GM19468 (cell line): ENCODE data around the gene CREB5.

ENCODE experiments used
- ATAC-seq: cut with Tn5 transposase; IDR thresholded peaks from one replicate; pipeline ENCODE4 v1.9.1; 2021; ENCODE audit warnings: mild to moderate bottlenecking, moderate library complexity, moderate number of reproducible peaks; ENCODE audit not compliant: unreplicated experiment; ENCODE audit errors: extremely low read depth

CREB5 gene

DNA sequence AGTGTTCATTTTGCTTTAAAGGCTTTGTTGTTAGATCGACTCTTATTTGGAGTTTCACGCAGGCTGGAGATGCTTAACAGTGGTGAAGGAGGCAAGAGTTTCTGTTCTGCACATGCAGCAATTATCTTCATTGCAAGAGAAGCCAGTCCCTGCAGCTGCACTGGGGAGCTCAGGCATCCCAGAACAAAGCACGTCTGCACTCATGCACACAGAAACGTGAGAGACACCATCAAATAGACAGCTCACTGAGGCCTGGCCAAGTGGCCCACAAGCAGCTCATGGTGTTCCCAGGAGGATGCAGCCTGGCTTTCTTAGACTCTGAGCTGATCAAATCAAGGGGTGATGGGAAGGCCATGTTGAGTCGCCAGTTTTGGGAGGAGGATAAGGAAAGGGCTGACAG, 246.1 kb downstream of the CREB5 start:
- ATAC-seq: no peak

DNA sequence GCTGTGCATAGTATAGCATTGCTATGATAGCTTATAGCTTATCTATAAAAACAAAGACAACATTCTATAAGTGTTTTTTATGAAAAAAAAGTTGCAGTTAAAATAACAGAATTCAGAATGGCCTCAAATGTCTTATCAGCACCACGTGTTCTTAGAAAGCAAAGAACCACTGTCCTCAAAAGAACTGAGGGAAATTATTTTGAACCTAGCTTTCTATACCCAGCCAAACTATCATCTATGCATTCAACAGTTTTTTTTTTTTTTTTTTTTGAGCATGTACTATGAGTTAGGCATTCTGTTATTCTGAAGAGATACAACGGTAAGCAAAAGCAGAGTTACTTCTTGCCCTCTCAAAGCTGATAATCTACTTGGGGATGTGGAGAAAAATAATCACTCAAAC, 247.8 kb downstream of the CREB5 start:
- no peak for ATAC-seq

DNA sequence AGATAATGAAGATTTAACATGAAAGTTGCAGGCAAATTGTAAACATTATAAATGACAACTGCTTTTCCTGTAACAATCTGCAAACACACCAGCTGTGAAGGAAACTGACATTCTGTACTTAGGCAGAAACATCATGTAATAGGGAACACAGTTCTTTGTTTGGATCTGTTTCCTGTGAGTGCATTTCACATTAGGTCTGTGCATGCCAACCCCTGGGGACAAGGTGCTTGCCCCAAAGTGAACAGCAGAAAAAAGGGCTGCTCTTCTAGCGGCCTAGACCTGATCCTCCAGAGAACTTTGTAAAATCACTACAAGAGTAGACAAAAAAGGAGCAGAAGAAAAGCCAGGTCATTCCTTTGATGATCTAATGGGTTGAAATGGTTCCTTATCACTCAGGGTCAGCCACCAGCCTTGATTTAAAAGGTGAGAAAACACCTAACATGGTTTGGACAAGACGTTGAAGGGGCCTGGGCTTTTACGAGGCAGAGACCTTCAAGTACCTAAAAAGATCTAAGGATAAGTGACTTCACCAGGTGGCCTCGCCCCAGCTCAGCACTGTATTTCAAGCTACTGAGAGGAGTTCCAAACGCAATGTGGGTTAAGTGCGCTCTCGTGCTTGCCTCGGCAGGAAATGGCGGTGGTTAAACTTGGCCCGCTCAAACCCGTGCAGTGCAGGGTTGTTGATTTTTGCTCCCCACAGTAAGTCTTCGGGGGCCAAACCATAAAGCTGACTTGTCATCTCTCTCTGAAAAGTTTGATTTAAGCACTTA, 249.7 kb downstream of the CREB5 start:
- ATAC-seq: no peak

DNA sequence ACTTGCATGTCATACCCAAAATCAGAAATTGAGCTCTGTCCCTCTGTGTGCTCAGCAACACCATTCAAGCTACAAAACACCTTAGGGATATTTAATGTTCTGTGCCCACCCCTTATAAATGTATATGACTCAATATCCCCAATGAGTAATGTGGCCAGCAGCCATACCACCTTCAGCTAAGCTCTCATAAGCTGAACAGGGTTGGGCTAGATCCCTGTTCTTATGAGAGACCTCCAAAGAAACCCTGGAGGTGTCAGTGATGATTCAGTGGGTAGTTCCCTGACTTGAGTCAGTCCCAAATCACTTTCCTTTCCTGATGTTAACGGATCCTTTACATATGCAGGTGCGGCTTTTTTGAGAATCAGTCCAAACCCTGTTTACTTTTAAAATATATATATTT, 253.8 kb downstream of the CREB5 start:
- no peak for ATAC-seq

DNA sequence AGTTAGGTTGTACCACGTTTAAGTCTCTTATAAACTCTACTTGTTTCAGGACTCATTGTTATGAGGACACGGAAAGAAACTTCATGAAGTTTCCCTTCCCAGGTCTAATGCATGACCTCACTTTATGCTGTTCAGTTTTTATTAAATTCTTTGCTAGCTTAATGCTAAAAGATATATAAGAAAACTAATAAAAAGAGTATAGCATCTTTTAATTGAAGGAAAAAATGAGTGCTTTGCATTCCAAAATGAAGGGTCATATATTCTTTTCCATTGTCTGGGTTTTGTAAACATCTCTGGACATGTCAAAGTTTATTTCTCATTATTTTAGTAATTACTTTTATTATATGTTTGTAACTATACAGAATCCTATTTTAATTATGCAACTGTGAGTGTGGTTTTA, 255.8 kb downstream of the CREB5 start:
- no peak for ATAC-seq

DNA sequence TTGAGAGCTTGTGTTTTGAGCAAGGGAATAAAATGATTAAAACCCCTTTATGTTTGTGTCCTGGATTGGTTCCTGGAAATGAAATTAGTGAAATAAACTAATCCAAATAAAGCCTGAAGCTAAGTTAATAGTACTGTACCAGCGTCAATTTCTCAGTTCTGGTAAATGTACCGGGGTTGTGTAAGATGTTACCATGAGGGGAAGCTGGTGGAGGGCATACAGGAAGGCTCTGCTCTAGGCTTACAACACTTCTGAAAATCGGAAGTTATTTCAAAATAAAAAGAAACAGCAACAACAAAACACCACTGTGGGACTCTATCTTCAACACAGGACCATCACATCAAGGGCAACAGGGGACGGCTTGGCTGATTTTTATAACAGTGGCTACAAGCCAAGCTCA, 257.0 kb downstream of the CREB5 start:
- ATAC-seq: no peak

DNA sequence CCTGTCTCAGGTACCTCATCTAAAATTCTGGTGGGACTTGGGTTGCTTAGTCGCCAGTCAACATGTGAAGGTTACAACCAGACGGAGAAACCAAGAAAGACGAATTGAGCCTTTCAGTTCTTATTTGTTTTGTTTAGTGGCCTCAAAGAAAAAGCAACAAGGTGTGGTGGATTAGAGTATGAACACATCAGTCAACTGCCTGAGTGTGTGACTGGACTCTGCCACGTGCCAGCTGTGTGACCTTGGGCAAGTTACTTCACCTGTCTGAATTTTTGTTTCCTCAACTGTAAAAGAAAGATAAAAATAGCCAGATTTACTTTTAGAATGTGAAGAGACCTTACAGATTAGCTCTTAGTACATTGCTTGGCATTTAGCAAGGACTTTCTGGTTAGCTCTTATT, 259.2 kb downstream of the CREB5 start:
- ATAC-seq: no peak

DNA sequence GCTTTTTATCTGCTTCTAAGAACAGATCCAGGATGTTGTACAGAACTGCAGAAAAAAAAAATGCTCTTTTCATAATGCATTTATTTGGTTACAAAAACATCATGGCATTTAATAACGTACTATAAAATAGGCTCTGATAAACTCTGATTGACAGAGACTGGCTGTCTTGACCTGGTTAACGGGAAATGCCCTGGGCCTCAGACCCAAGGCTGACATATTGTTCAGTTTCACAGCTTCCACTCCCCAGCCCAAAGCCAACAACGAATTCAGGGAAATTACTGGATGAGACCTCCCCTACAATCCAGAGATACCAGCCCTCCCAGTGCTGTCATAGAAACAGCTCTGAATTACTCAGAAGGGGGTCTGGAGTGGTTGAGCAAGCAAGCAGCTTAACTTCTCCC, 260.1 kb downstream of the CREB5 start:
- no peak for ATAC-seq

DNA sequence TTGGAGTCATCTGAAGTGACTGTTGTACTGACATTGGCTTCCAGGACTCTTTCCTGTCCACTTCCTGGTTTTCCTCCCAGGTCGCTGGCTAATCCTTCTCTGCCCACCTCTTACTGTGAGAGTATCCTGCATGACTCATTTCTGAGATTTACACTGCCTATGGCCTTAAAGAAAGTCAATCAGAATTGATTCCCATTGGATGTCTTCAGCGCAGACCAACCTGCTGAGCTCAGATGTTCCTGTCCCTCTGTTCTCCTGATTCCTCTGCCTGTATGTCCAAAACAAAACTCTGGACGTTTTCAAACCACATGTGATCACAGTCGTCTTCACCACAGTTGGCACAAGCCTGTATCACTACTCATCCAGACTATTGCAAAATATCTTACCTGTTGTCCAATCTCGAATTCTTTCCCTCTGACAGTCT, 262.1 kb downstream of the CREB5 start:
- ATAC-seq: no peak

DNA sequence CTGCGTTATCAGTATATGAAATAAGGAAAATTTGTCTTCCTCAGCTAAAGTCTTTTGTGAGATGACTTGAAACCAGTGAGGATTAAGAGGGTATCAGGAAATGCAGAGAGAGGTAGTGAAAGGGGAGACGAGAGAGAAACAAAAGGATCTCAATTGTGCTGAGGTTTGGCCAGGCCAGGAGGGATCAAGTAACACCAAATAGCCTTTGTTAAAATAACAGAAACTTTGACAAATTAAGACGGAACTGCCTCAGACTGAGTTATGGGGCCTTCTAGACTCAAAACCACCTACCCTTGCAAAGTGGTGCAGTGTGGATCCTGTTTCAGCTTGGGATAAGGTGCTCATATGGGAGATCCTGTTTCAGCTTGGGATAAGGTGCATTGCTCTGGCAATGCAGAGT, 263.1 kb downstream of the CREB5 start:
- no peak for ATAC-seq

DNA sequence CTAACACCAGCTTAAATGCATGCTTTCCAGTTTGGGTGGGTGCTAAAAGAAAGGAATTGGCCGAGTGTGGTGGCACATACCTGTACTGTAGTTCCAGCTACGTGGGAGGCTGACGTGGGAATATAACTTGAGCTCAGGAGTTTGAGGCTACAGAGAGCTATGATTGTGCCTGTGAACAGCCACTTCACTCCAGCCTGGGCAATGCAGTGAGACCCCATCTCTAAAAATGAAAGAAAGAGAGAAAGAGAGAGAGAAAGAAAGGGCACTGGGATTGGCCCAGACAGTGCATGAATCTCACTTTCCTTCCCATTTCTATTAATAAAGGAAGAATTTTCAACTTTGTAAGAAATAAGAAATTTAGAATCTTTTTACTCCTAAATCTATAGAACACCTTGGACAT, 265.4 kb downstream of the CREB5 start:
- ATAC-seq: no peak

DNA sequence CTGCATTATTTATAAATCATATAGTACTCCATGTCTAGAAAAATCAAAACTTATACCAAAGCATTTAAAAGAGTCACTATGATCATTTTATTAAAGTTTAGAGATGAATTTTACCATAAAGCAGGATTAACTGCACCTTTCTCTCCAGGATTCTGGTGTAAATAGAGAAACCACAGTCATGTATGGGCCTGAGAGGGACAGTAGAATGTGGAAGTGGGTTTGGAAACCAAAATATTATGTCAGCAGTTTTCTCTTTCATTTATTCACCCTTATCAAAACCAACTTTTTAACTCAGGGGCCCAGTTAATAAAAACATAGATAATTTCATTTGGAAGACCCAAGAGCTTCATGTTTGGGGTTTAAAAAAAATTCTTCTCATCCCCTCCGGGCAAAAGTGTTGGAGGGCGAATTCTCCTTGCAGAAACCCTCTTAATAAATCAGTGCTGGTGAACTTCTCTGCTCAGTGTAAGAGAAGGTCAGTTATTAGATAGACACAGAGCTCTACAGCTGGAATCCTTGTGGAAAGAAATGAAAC, 266.2 kb downstream of the CREB5 start:
- ATAC-seq: no peak

DNA sequence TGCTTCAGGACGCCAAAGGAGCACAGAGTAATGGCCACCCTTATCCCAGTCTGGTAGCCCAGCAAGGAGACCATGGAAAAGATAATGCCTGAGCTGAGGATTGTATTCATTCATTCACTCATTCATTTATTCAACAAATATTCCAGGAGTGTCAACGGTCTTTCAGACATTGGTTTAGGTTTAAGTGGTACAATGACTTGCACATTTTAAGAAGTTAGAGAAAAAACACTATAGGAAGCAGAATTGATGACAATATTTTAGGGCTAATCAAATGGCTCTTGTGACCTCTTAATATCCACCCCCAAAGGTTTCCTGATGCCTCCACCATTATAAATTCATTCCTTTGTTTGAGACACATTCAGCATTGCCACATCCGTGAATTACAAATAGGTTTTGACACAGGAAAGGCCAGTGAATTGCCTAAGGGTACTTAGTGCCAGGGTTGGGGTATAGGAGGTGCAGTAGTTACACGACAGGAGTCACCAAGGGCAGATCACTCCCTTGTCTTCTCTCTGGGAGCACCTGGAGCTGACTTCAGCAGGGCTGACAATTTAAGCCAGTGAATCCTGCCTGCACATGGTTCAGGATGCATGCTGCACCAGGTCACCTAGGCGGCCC, 269.5 kb downstream of the CREB5 start:
- no peak for ATAC-seq

DNA sequence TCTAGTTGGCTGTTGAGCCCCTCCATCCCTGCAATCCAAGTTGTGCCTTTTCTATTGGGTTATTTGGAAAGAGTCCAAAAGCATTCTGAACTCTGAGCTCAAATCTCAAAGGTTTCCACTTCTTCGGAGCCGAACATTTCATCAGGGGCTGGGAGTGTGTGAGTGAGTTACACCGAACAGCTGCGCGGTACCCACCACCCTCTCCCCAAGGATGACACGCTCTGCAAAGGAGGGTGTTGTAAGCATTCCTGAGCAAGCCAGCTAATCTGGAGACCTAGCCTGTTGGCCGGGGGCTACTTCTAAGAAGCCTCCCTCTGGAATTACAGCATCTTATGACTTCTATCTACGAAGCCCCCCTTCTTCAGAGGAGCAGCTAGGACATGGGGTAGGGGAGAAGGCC, 270.5 kb downstream of the CREB5 start:
- ATAC-seq: no peak

DNA sequence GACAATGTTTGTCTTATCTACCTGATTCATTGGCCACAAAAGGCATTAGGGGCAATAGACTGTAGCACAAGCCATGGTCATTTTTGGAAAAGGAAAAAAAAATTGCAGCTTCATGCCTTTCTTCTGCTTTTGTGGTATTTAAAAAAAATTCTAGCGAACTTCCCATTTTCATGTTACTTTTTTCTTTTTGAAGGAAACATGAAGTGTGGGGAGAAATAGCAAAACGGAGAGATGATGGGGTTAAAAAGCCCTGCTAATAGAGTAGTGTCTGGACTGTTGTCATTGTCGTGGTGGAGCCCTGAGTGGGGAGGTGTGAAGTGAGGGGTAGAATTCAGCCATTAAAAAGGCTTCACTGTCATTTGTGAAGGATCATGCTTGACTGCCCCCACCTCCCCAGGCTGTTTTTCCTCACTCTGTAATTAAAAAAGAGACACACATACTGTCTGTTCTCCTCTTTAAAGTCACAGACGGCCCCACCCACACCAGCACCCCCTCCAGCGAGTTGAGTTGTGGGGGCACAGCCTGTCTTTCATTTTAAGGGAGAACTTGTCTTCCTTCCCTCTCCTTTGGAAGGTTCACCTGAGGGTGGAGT, 272.4 kb downstream of the CREB5 start:
- ATAC-seq: no peak

DNA sequence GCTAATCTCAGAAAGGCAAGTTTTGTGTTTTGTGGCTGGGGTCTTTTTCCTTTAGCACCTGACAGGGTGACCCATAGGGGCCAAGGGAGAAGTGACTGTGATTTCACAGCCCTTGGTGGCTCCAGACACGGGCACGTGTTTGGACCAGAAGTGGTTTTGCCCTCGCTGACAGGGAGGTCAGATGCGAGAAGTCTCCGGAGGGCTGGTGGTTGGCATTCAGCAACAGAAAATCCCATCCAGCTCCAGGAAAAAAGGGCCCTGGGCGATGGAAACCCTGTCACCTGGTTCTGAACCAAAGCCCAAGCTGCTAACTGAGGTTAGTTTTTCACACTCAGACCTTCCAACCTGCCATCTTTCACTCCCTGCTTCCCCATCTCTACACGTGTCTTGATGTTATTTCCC, 272.9 kb downstream of the CREB5 start:
- ATAC-seq: no peak

DNA sequence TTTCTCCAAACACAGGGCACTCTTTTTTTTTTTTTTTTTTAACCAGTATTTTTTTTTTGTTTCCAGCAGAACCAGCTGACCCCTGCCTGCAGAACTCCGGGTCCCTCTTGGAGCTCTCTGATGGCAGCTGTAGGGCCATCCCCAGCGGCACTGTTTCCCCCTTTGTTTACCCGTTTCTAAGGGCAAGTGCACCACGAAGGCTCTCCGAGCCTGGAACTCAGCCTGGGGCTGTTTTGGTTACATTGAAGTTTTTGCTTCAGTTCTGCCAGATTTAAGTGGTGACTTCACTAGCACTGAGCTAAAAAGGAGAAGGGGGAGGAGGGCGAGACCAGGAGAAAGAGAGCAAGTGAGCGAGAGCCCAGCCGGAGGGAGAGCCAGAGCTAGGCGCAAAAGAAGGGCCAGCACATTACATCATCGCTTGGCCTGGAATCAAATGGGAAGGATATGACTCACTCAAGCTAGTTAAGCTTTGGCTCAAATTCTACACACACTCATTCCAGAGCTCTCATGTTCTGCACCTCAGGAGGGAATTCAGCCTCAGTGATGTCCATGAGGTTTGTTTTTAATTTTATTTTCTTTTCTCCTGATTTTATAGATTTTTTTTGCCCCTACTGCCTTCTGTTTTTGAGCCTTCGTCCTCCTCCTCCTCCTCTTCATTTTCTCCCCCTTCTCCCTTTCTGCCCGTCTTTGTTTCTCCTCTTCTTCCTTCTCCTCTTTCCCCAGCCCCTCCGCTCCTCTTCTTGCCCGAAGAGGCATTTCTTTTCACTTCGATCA, 273.5 kb downstream of the CREB5 start:
- ATAC-seq: no peak

DNA sequence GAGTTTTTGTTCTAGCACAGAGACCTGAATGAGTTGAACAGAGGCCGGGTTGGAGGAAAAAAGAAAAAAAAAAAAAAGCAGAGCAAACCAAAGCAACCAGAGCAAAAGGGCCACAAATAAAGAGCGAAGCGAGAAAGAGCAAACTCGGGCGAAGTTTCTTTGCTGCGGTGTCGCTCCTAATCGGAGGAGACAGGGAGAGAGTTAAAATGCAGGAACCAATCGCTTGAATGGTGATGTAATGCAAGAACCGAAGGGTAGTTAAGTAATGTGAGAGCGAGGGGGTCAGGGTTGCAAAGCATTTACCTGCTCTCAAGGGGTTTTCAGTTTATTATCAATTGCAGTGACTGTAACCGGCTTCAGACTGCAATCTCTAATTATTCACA, 274.1 kb downstream of the CREB5 start:
- no peak for ATAC-seq

DNA sequence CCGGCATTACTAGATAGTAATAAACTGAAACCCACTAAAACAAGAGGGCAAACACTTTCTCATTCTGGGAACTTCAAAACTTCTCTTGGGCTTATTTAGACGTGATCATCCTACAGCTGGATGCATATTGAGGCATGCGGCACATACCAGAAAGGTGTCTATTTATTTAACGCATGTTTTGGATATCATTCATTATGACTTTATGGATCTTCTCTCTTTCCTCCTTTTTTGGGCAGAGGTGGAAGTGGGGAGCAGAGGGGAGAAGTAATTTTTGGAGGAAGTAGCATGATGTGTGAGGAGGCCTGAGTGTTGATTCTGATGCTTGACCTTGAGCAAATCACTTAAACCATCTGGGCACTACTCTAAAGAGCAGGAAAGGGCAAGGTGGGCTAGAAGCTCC, 275.2 kb downstream of the CREB5 start:
- no peak for ATAC-seq

DNA sequence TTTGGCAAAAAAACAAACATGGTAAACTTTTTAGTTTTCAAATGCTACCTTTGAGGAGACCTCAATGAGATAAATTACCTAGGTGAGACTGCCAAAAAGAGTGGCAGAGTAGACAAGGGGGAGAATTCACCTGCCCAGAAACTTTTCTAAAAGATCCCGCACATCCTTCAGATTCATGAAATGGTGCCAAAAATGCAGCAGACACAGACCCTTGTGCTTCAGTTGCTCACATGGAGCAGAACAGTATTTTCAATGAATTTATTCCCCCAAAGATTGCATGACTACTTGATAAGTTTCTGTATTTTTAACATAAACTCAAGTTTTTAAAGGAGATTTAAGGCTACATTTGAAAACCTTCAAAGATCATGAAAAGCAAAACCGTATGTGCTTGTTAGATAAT, 275.9 kb downstream of the CREB5 start:
- no peak for ATAC-seq

DNA sequence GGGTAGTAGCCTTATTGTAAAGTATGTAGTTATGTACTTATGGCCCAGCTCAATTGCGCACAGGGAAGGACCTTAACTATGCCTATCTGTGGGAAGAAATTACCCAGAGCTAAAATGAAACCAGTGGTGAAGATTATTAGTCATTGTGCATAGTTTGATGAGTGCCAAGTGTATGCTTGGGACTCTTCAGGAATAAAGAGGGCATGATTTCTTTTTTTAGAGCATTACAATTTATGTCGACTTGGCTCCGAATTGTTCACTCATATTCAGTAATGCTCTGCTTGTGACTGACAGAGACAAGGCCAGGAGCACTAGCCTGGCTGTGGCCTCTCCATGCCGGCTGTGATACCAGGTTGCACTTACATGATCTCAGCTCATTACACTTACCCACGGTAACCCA, 276.3 kb downstream of the CREB5 start:
- no peak for ATAC-seq
